ENCODE measurements around the gene CTNNBL1. TPM values are rescaled to one million over a fixed set of nuclear protein-coding genes. Genes with fewer than 3 reads are reported as not detected.

CTNNBL1 gene
- polyA plus RNA-seq, 1 of the 3 experiments (the other 2 are of a cell fraction) = 29.5 TPM

- Histone ChIP-seq H3K9me2 (no peaks in the 10 kb centered on the region), H2AFZ (ENCODE audit: low read depth) (no peak overlapping the region), H3K9me3 (no peaks in the 10 kb centered on the region), H3K4me1 (ENCODE audit: control insufficient read depth in 1 of 2, insufficient read depth in 2 of 2, low read depth in 1 of 2, low read length in 1 of 2) (peaks cover 2 to 20% of the 10 kb centered on the region in 2 experiments; a peak in 3 of 4 replicates), H3K9ac (no peak overlapping the region), H3K4me3 (ENCODE audit: low read depth in 2 of 2, low read length in 1 of 2) (no peak overlapping the region), H3K36me3 (replicated peaks in 1 of 2; ENCODE audit: control insufficient read depth in 1 of 2, insufficient read depth in 2 of 2, low read length in 1 of 2) (peaks cover 0 to 5% of the 10 kb centered on the region in 2 experiments), H3F3A (replicated peaks; ENCODE audit: insufficient read depth) (no peaks in the 10 kb centered on the region), H3K27ac (ENCODE audit: low read depth in 2 of 2, low read length in 1 of 2) (no peak overlapping the region), H3K79me2 (ENCODE audit: insufficient read depth) (peaks cover 13% of the 10 kb centered on the region; the same call in 1 of the 2 replicates), H3K27me3 (ENCODE audit: insufficient read depth) (no peaks in the 10 kb centered on the region), H4K20me1 (ENCODE audit: insufficient read depth) (no peaks in the 10 kb centered on the region), H3K4me2 (no peak overlapping the region)
- ChIA-PET POLR2A (no interaction called here), CTCF (interaction anchor here (1.4 to 2.1 kb wide), 3 partner anchors 27 to 164 kb away, joined by 3 to 9 read pairs (median 3); no protein-coding TSS in a partner anchor)
- TF ChIP-seq GATA2 (CRISPR knock-in tag; IDR thresholded peaks at IDR 0.05) = no peak
- TF ChIP-seq CHD2 (IDR thresholded peaks at IDR 0.05; ENCODE audit: low read length, partially characterized antibody) = no peak
- no peak for TF ChIP-seq NFIC (IDR thresholded peaks at IDR 0.05; ENCODE audit: borderline replicate concordance)
- no peak for TF ChIP-seq EZH2phosphoT487 (IDR thresholded peaks at IDR 0.05; ENCODE audit: borderline replicate concordance, low read depth)
- no peak for DNase-seq
- 92% methylated on average over 2 of the region's 2 CpGs for WGBS (ENCODE audit: low lambda C conversion rate)
Observed at GRCh38 chr20:37728635-37728983, 34.8 kb downstream of the CTNNBL1 start.

- Histone ChIP-seq H3F3A (replicated peaks; ENCODE audit: insufficient read depth) (peaks cover 5% of the 10 kb centered on the region), H3K9me2 (no peaks in the 10 kb centered on the region), H3K4me3 (ENCODE audit: low read depth in 2 of 2, low read length in 1 of 2) (no peak overlapping the region), H3K9ac (no peak overlapping the region), H3K79me2 (ENCODE audit: insufficient read depth) (peaks cover 5% of the 10 kb centered on the region; the same call in 1 of the 2 replicates), H3K27ac (ENCODE audit: low read depth in 2 of 2, low read length in 1 of 2) (no peak overlapping the region), H3K27me3 (ENCODE audit: insufficient read depth) (no peaks in the 10 kb centered on the region), H4K20me1 (ENCODE audit: insufficient read depth) (no peaks in the 10 kb centered on the region), H2AFZ (ENCODE audit: low read depth) (no peak overlapping the region), H3K4me2 (no peak overlapping the region), H3K4me1 (ENCODE audit: control insufficient read depth in 1 of 2, insufficient read depth in 2 of 2, low read depth in 1 of 2, low read length in 1 of 2) (peaks cover 7 to 20% of the 10 kb centered on the region in 2 experiments; a peak in 3 of 4 replicates), H3K36me3 (replicated peaks in 1 of 2; ENCODE audit: control insufficient read depth in 1 of 2, insufficient read depth in 2 of 2, low read length in 1 of 2) (peaks cover 0 to 6% of the 10 kb centered on the region in 2 experiments), H3K9me3 (no peaks in the 10 kb centered on the region)
- CTCF ChIA-PET = interaction anchor here (1.4 to 2.1 kb wide), 3 partner anchors 26 to 165 kb away, joined by 3 to 9 read pairs (median 3); no protein-coding TSS in a partner anchor
- WGBS (ENCODE audit: low lambda C conversion rate) = 91% methylated on average over 4 of the region's 4 CpGs
- no peak for TF ChIP-seq REST (IDR thresholded peaks at IDR 0.05; ENCODE audit: low read depth, low read length)
- no peak for TF ChIP-seq MXI1 (IDR thresholded peaks at IDR 0.05; ENCODE audit: low read depth, low read length)
- TF ChIP-seq RCOR1 (IDR thresholded peaks at IDR 0.05; ENCODE audit: low read length) = no peak
- TF ChIP-seq ZBTB33 (IDR thresholded peaks at IDR 0.05; ENCODE audit: borderline replicate concordance, low read depth) = no peak
- no peak for TF ChIP-seq GABPA (IDR thresholded peaks at IDR 0.05; ENCODE audit: low read depth)
- TF ChIP-seq RXRA (IDR thresholded peaks at IDR 0.05; ENCODE audit: borderline replicate concordance, low read depth) = no peak
- TF ChIP-seq TAF1 (IDR thresholded peaks at IDR 0.05; ENCODE audit: borderline replicate concordance, low read depth, low read length) = no peak
- TF ChIP-seq FOXJ3 (CRISPR knock-in tag; IDR thresholded peaks at IDR 0.05) = no peak
- no peak for TF ChIP-seq JUND (IDR thresholded peaks at IDR 0.05)
- no peak for TF ChIP-seq FOSL2 (IDR thresholded peaks at IDR 0.05; ENCODE audit: borderline replicate concordance, low read depth)
- TF ChIP-seq MEF2A (IDR thresholded peaks at IDR 0.05; ENCODE audit: borderline replicate concordance, low read depth) = no peak
- TF ChIP-seq, protein P1, sequence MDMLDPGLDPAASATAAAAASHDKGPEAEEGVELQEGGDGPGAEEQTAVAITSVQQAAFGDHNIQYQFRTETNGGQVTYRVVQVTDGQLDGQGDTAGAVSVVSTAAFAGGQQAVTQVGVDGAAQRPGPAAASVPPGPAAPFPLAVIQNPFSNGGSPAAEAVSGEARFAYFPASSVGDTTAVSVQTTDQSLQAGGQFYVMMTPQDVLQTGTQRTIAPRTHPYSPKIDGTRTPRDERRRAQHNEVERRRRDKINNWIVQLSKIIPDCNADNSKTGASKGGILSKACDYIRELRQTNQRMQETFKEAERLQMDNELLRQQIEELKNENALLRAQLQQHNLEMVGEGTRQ (IDR thresholded peaks at IDR 0.05; ENCODE audit: borderline replicate concordance, low read depth, low read length) = no peak
- POLR2A ChIA-PET = no interaction called here
- no peak for DNase-seq
Observed at GRCh38 chr20:37729452-37729851, 35.6 kb downstream of the CTNNBL1 start.

Measured in SK-N-SH (cell line).